Measurements from ENCODE around the gene NPR2. TPM values are rescaled to one million over a fixed set of nuclear protein-coding genes. Genes with fewer than 3 reads are reported as not detected.

NPR2 gene
- total RNA-seq, 2 donors from 2014 or later, result 22.9 to 26.0 TPM

- Histone ChIP-seq H3K9ac (ENCODE audit: extremely low read depth, low read length, poor library complexity, severe bottlenecking) (no peak overlapping the region), H3K27me3 (ENCODE audit: control insufficient read depth, insufficient read depth, low read length, poor library complexity, severe bottlenecking) (no peaks in the 10 kb centered on the region), H3K9me3 (ENCODE audit: control insufficient read depth, low read length) (no peaks in the 10 kb centered on the region), H3K36me3 (ENCODE audit: control insufficient read depth, insufficient read depth, low read length) (no peaks in the 10 kb centered on the region), H3K27ac (ENCODE audit: low read depth, low read length) (no peak overlapping the region), H3K4me3 (ENCODE audit: low read length) (no peak overlapping the region), H3K4me1 (ENCODE audit: control insufficient read depth, insufficient read depth, low read length) (no peaks in the 10 kb centered on the region)
- H3K36me3 Mint-ChIP-seq (ENCODE audit: low read depth), result no peaks in the 10 kb centered on the region
- no peaks in the 10 kb centered on the region for H3K9me3 Mint-ChIP-seq
- H3K4me3 Mint-ChIP-seq, result no peak overlapping the region
- DNase-seq, result no peak
- 92 to 98% methylated on average over 8 to 14 of the region's 14 CpGs for WGBS, 2 experiments (ENCODE audit: insufficient coverage in 1 of 2, insufficient read length in 1 of 2)
- peaks cover 20% of the 10 kb centered on the region for H3K27me3 Mint-ChIP-seq (ENCODE audit: insufficient read depth)
- H3K4me1 Mint-ChIP-seq, result peaks cover 6% of the 10 kb centered on the region
- H3K27ac Mint-ChIP-seq, result no peak overlapping the region
- no peak for TF ChIP-seq CTCF (conservative IDR thresholded peaks at IDR 0.05)
Measured at GRCh38 chr9:35834260-35835215, 43.1 kb downstream of the NPR2 start.

GRCh38 chr9:35835216-35835632, 43.8 kb downstream of the NPR2 start:
- H3K9me3 ChIP-seq (ENCODE audit: control insufficient read depth, low read length), result no peaks in the 10 kb centered on the region
- no peaks in the 10 kb centered on the region for H3K36me3 ChIP-seq (ENCODE audit: control insufficient read depth, insufficient read depth, low read length)
- Mint-ChIP-seq H3K27ac (no peak overlapping the region), H3K4me1 (peaks cover 3% of the 10 kb centered on the region), H3K4me3 (no peak overlapping the region), H3K27me3 (ENCODE audit: insufficient read depth) (peaks cover 23% of the 10 kb centered on the region), H3K9me3 (no peaks in the 10 kb centered on the region), H3K36me3 (ENCODE audit: low read depth) (no peaks in the 10 kb centered on the region)
- no peak overlapping the region for H3K9ac ChIP-seq (ENCODE audit: extremely low read depth, low read length, poor library complexity, severe bottlenecking)
- peak; percentile 76 for DNase-seq
- no peaks in the 10 kb centered on the region for H3K4me1 ChIP-seq (ENCODE audit: control insufficient read depth, insufficient read depth, low read length)
- H3K4me3 ChIP-seq (ENCODE audit: low read length), result no peak overlapping the region
- WGBS, 2 experiments (ENCODE audit: insufficient coverage in 1 of 2, insufficient read length in 1 of 2), result 84 to 85% methylated on average over 2 to 3 of the region's 3 CpGs
- H3K27ac ChIP-seq (ENCODE audit: low read depth, low read length), result no peak overlapping the region
- peak; percentile 79 for TF ChIP-seq CTCF (conservative IDR thresholded peaks at IDR 0.05)
- H3K27me3 ChIP-seq (ENCODE audit: control insufficient read depth, insufficient read depth, low read length, poor library complexity, severe bottlenecking), result no peaks in the 10 kb centered on the region

GRCh38 chr9:35835766-35836165, 44.4 kb downstream of the NPR2 start:
- Mint-ChIP-seq H3K36me3 (ENCODE audit: low read depth) (no peaks in the 10 kb centered on the region), H3K27me3 (ENCODE audit: insufficient read depth) (peaks cover 23% of the 10 kb centered on the region), H3K4me3 (no peak overlapping the region), H3K9me3 (no peaks in the 10 kb centered on the region), H3K27ac (no peak overlapping the region), H3K4me1 (peaks cover 9% of the 10 kb centered on the region)
- no peak overlapping the region for H3K9ac ChIP-seq (ENCODE audit: extremely low read depth, low read length, poor library complexity, severe bottlenecking)
- H3K36me3 ChIP-seq (ENCODE audit: control insufficient read depth, insufficient read depth, low read length), result no peaks in the 10 kb centered on the region
- DNase-seq, result no peak
- no peaks in the 10 kb centered on the region for H3K27me3 ChIP-seq (ENCODE audit: control insufficient read depth, insufficient read depth, low read length, poor library complexity, severe bottlenecking)
- no peak overlapping the region for H3K27ac ChIP-seq (ENCODE audit: low read depth, low read length)
- no peak for TF ChIP-seq CTCF (conservative IDR thresholded peaks at IDR 0.05)
- 85 to 95% methylated on average over 2 of the region's 2 CpGs for WGBS, 2 experiments (ENCODE audit: insufficient coverage in 1 of 2, insufficient read length in 1 of 2)
- H3K4me3 ChIP-seq (ENCODE audit: low read length), result no peak overlapping the region
- no peaks in the 10 kb centered on the region for H3K4me1 ChIP-seq (ENCODE audit: control insufficient read depth, insufficient read depth, low read length)
- H3K9me3 ChIP-seq (ENCODE audit: control insufficient read depth, low read length), result no peaks in the 10 kb centered on the region
